GM12801 (cell line): Measurements from ENCODE around the gene TMEM131.

Source experiments
- CTCF ChIP-seq: IDR thresholded peaks from one replicate; pipeline ENCODE4 v1.5.1; 2011; ENCODE audit warnings: control low read depth; ENCODE audit not compliant: insufficient read length; ENCODE audit errors: extremely low read depth

The TMEM131 gene

GRCh38 chr2:97723156-97724072 is 272.3 kb downstream of the TMEM131 start:
- TF ChIP-seq CTCF: no peak

- no peak for TF ChIP-seq CTCF
Observed at GRCh38 chr2:97722227-97722626, 273.5 kb downstream of the TMEM131 start.

GRCh38 chr2:97720746-97721145 is 275.0 kb downstream of the TMEM131 start:
- no peak for TF ChIP-seq CTCF

- TF ChIP-seq CTCF: no peak
Observed at GRCh38 chr2:97719362-97720155, 276.2 kb downstream of the TMEM131 start.

- no peak for TF ChIP-seq CTCF
Observed at GRCh38 chr2:97718942-97719341, 276.8 kb downstream of the TMEM131 start.

- no peak for TF ChIP-seq CTCF
Observed at GRCh38 chr2:97718051-97718882, 277.5 kb downstream of the TMEM131 start.

- no peak for TF ChIP-seq CTCF
Observed at GRCh38 chr2:97717613-97717995, 278.1 kb downstream of the TMEM131 start.
